Natural killer cell treated with Interleukin-12 subunit alpha and Interleukin-12 subunit beta and Interleukin-15 and Interleukin-18, amount 100 ng/mL, for 72 hours (primary cell): ENCODE data around the gene SLC8A1. TPM values are rescaled to one million over a fixed set of nuclear protein-coding genes. Genes with fewer than 3 reads are reported as not detected.

Source experiments
- ATAC-seq, 2 donors: fragments of 150-1000 bp; cut with Tn5 transposase in 1 of 2; sonication (Bioruptor Pico), chemical (Tn5 transposase) in 1 of 2; 2 replicates each; pipeline ENCODE4 v1.10.0; 2021
- DNase-seq: peaks from one replicate; pipeline ENCODE4 v3.0.0; 2022; ENCODE audit warnings: low spot score
- H3K27ac Mint-ChIP-seq, 2 donors: 1 replicate in 1 of 2; 2 replicates in 1 of 2; pipeline ENCODE4 v1.8.0; 2022; ENCODE audit warnings: mixed read lengths in 2 of 2, mild to moderate bottlenecking in 1 of 2, moderate library complexity in 1 of 2
- H3K27me3 Mint-ChIP-seq, 2 donors: 1 replicate in 1 of 2; 2 replicates in 1 of 2; pipeline ENCODE4 v1.8.0; 2022; ENCODE audit warnings: mixed read lengths in 2 of 2
- H3K36me3 Mint-ChIP-seq: one replicate; pipeline ENCODE4 v1.8.0; 2022; ENCODE audit warnings: mixed read lengths
- H3K4me1 Mint-ChIP-seq, 2 donors: 1 replicate in 1 of 2; 2 replicates in 1 of 2; pipeline ENCODE4 v1.8.0; 2022; ENCODE audit warnings: low read depth in 2 of 2, mixed read lengths in 2 of 2, mild to moderate bottlenecking in 1 of 2
- H3K4me3 Mint-ChIP-seq: one replicate; pipeline ENCODE4 v1.8.0; 2022; ENCODE audit warnings: mixed read lengths
- H3K9me3 Mint-ChIP-seq: 2 replicates; pipeline ENCODE4 v1.8.0; 2022; ENCODE audit warnings: mixed read lengths
- total RNA-seq, 2 donors: library from RNA; stranded (reverse); gene quantifications; one replicate each; pipeline ENCODE4 v1.2.3, GENCODE V29; 2022

SLC8A1 gene
- total RNA-seq, 2 donors from 2014 or later, result not detected

DNA sequence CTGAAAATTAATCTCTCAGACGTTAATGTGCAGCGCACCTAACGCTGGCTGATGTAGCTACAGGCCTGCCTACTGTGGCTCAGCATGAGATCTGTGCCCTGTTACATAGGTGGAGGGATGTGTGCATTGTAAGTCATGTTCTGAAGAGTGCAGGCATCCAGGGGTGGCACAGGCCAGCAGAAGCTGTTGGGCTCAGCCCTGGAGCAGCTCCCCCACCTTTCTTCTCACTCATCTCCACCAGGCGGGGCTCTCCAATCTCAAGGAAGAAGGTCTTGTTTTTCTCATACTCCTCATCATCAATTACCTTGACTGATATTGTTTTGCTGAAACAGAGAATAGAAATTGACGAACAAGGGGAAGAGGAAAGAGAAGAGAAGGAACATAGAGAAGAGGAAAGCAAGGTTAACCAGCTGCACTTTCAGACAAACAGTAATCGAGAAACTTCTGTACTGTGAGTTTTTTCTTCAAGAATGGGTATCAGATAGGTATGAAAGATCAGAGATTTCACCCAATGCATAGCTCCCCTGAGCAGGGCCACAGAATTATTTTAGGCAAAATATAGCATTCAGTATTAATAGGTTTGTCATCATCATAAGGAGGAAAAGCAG is 273.6 kb downstream of the SLC8A1 start:
- peaks cover 5% of the 10 kb centered on the region for H3K9me3 Mint-ChIP-seq
- no peak overlapping the region for H3K27ac Mint-ChIP-seq
- no peaks in the 10 kb centered on the region for H3K36me3 Mint-ChIP-seq
- no peaks in the 10 kb centered on the region for H3K4me1 Mint-ChIP-seq
- no peak for ATAC-seq
- H3K27me3 Mint-ChIP-seq, result no peaks in the 10 kb centered on the region
- H3K4me3 Mint-ChIP-seq, result no peak overlapping the region
- DNase-seq, result no peak

GRCh38 chr2:40177366-40177765 is 274.5 kb downstream of the SLC8A1 start:
- no peaks in the 10 kb centered on the region for H3K36me3 Mint-ChIP-seq
- H3K4me1 Mint-ChIP-seq, result no peaks in the 10 kb centered on the region
- no peak for DNase-seq

DNA sequence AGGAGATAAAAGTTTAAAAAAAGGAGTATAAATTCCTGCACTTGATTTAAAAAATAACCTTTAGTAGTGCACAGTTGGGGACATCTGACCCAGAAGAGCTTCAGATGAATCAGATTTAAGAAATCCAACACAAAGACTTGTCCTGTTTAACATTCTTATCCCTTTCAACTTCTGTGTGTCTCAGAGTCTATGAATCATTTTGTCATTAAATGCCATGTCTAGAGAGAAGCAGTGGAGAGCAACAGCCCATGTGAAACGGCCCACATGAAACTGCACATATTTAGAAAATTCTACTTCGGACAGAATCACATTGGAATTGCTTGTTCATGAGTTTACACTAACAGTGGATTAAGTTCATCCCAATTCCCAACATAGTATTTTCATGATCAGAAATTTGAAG is 278.6 kb downstream of the SLC8A1 start:
- H3K36me3 Mint-ChIP-seq, result no peaks in the 10 kb centered on the region
- H3K27ac Mint-ChIP-seq, result no peak overlapping the region
- peaks cover 6% of the 10 kb centered on the region for H3K9me3 Mint-ChIP-seq
- no peak for ATAC-seq
- no peak for DNase-seq
- no peak overlapping the region for H3K4me3 Mint-ChIP-seq
- H3K27me3 Mint-ChIP-seq, result no peaks in the 10 kb centered on the region
- H3K4me1 Mint-ChIP-seq, result no peaks in the 10 kb centered on the region

More at GRCh38 chr2:40177366-40177765, 274.5 kb downstream of the SLC8A1 start:
- H3K27me3 Mint-ChIP-seq, result no peaks in the 10 kb centered on the region
- ATAC-seq, result no peak
- H3K27ac Mint-ChIP-seq, result no peak overlapping the region
- no peak overlapping the region for H3K4me3 Mint-ChIP-seq
- H3K9me3 Mint-ChIP-seq, result peaks cover 5% of the 10 kb centered on the region

GRCh38 chr2:40169856-40170255 is 282.0 kb downstream of the SLC8A1 start:
- DNase-seq (no peak), ATAC-seq (no peak)
- Mint-ChIP-seq H3K36me3 (no peaks in the 10 kb centered on the region), H3K27me3 (no peaks in the 10 kb centered on the region), H3K4me1 (no peaks in the 10 kb centered on the region), H3K9me3 (peaks cover 8% of the 10 kb centered on the region), H3K4me3 (no peak overlapping the region), H3K27ac (no peak overlapping the region)

GRCh38 chr2:40169430-40169829 is 282.5 kb downstream of the SLC8A1 start:
- H3K36me3 Mint-ChIP-seq, result no peaks in the 10 kb centered on the region
- ATAC-seq (no peak), DNase-seq (no peak)
- H3K4me1 Mint-ChIP-seq, result no peaks in the 10 kb centered on the region
- no peak overlapping the region for H3K27ac Mint-ChIP-seq
- H3K9me3 Mint-ChIP-seq, result peaks cover 8% of the 10 kb centered on the region
- H3K27me3 Mint-ChIP-seq, result no peaks in the 10 kb centered on the region
- H3K4me3 Mint-ChIP-seq, result no peak overlapping the region

DNA sequence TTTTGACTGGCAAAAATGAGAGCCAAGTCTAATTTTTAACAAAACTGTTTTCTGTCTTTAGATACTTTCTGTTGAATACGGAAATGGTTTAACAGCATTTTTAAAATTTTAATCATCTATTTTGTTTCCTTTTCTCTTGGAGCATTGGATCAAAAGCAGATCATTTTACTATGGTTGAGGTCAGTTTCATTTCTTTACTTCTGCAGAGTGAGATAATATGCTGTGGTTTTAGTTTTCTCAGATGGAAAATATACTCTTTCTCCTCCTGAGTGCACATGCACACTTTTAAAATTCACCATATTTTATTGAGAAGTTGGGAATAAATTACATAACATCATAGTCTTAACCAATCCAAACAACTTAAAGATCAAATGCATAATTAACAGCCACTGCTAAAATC is 283.3 kb downstream of the SLC8A1 start:
- H3K9me3 Mint-ChIP-seq, result peaks cover 8% of the 10 kb centered on the region
- H3K27ac Mint-ChIP-seq, result no peak overlapping the region
- no peaks in the 10 kb centered on the region for H3K36me3 Mint-ChIP-seq
- no peaks in the 10 kb centered on the region for H3K27me3 Mint-ChIP-seq
- no peaks in the 10 kb centered on the region for H3K4me1 Mint-ChIP-seq
- no peak for ATAC-seq
- H3K4me3 Mint-ChIP-seq, result no peak overlapping the region
- no peak for DNase-seq

DNA sequence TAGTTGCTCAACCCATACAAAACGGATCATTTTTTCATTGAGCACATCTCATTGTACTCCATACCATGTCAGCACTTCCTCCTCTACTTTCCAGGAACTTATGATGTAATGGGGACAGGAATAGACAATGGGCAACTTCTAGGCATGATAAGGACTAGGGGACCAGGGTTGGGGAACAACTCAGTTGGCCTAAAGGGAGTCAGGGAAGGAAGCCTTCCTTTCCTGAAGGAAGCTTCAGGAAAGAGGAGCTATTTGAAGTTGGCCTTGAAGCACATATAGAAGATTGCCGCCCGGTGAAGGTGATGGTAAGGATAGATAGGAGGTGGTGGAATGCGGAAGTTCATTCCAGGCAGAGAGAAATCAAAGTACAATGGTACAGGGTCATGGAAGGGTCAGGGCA is 283.9 kb downstream of the SLC8A1 start:
- Mint-ChIP-seq H3K4me1 (no peaks in the 10 kb centered on the region), H3K27me3 (no peaks in the 10 kb centered on the region), H3K27ac (no peak overlapping the region), H3K36me3 (no peaks in the 10 kb centered on the region), H3K4me3 (no peak overlapping the region), H3K9me3 (peaks cover 8% of the 10 kb centered on the region)
- ATAC-seq, result no peak
- no peak for DNase-seq

GRCh38 chr2:40166006-40166405 is 285.9 kb downstream of the SLC8A1 start:
- no peak for ATAC-seq
- H3K4me1 Mint-ChIP-seq, result no peaks in the 10 kb centered on the region
- H3K27ac Mint-ChIP-seq, result no peak overlapping the region
- H3K36me3 Mint-ChIP-seq, result no peaks in the 10 kb centered on the region
- peaks cover 12% of the 10 kb centered on the region for H3K9me3 Mint-ChIP-seq
- no peak overlapping the region for H3K4me3 Mint-ChIP-seq
- H3K27me3 Mint-ChIP-seq, result no peaks in the 10 kb centered on the region
- no peak for DNase-seq

DNA sequence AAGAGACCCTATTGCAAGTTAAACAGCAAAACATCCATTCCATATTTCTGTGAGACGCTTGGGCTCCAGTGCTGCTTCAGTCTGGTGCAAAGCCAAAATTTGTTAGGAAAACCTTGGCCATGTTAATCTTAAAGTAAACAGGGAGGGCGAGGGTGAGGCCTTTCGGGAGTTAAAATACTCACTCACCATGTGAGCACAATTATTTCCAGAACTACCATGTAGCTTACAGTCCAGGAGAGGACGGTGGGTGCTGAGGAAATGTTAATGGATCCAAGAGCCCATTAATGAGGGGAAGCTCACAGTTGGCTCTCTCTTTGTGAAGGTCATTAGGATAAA is 286.4 kb downstream of the SLC8A1 start:
- ATAC-seq, result no peak
- no peaks in the 10 kb centered on the region for H3K4me1 Mint-ChIP-seq
- no peak overlapping the region for H3K4me3 Mint-ChIP-seq
- no peaks in the 10 kb centered on the region for H3K36me3 Mint-ChIP-seq
- H3K27me3 Mint-ChIP-seq, result no peaks in the 10 kb centered on the region
- H3K27ac Mint-ChIP-seq, result no peak overlapping the region
- no peak for DNase-seq
- H3K9me3 Mint-ChIP-seq, result peaks cover 12% of the 10 kb centered on the region

GRCh38 chr2:40164736-40165508 is 287.0 kb downstream of the SLC8A1 start:
- no peak overlapping the region for H3K4me3 Mint-ChIP-seq

GRCh38 chr2:40161986-40162385 is 289.9 kb downstream of the SLC8A1 start:
- Mint-ChIP-seq H3K9me3 (peaks cover 4% of the 10 kb centered on the region), H3K27ac (no peak overlapping the region), H3K4me1 (no peaks in the 10 kb centered on the region), H3K4me3 (no peak overlapping the region), H3K36me3 (no peaks in the 10 kb centered on the region), H3K27me3 (no peaks in the 10 kb centered on the region)
- DNase-seq, result no peak
- ATAC-seq, result no peak

More at GRCh38 chr2:40164736-40165508, 287.0 kb downstream of the SLC8A1 start:
- H3K27me3 Mint-ChIP-seq, result no peaks in the 10 kb centered on the region
- no peak overlapping the region for H3K27ac Mint-ChIP-seq
- DNase-seq (no peak), ATAC-seq (no peak)
- H3K9me3 Mint-ChIP-seq, result peaks cover 12% of the 10 kb centered on the region
- H3K36me3 Mint-ChIP-seq, result no peaks in the 10 kb centered on the region
- H3K4me1 Mint-ChIP-seq, result no peaks in the 10 kb centered on the region

DNA sequence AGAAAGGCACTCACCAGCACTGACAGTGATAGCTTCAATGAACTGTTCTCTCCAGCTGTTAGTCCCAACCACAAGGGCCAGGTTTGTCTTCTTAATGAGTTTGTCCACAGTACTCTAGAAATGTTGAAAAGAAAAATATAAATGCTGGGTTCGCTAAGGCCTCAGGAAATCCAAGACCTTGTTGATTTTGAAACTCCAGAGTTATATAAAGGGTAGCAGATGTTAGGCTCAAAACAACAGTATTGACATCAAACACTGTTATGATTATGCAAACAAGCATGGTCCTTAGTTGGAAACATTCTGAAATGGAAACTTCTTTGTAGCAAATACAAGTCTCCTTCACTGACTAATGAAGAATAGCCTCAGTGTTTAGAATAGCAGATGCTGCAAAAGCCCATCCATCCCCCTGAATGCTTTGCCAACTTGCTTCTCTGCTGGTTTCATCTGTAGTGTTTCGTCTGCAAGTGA is 291.1 kb downstream of the SLC8A1 start:
- ATAC-seq, result no peak
- no peaks in the 10 kb centered on the region for H3K27me3 Mint-ChIP-seq
- H3K4me3 Mint-ChIP-seq, result no peak overlapping the region
- H3K36me3 Mint-ChIP-seq, result no peaks in the 10 kb centered on the region
- H3K9me3 Mint-ChIP-seq, result peaks cover 4% of the 10 kb centered on the region
- H3K27ac Mint-ChIP-seq, result no peak overlapping the region
- DNase-seq, result no peak
- no peaks in the 10 kb centered on the region for H3K4me1 Mint-ChIP-seq

DNA sequence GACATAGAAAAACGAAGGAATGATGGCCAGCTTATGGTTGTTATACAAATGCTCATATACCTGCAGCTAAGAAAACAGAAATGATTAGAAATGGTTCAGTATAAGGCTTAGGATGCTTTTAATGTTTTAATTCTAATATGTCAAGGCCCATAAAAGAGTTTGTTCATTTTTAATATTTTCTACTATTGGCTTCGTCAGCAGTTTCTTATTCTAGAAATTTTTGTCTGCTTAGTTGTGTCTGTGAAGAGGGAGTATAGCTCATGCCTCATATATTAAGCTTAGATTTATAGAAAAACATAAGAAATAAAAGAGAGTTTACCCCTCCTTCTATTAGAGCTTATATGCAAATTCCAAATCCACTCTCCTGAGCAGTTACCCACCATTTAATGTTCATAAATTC is 292.6 kb downstream of the SLC8A1 start:
- H3K27me3 Mint-ChIP-seq, result no peaks in the 10 kb centered on the region
- H3K36me3 Mint-ChIP-seq, result no peaks in the 10 kb centered on the region
- H3K4me3 Mint-ChIP-seq, result no peak overlapping the region
- H3K4me1 Mint-ChIP-seq, result no peaks in the 10 kb centered on the region
- no peak overlapping the region for H3K27ac Mint-ChIP-seq
- DNase-seq (no peak), ATAC-seq (no peak)
- peaks cover 4% of the 10 kb centered on the region for H3K9me3 Mint-ChIP-seq

GRCh38 chr2:40158781-40159180 is 293.1 kb downstream of the SLC8A1 start:
- Mint-ChIP-seq H3K27me3 (no peaks in the 10 kb centered on the region), H3K36me3 (no peaks in the 10 kb centered on the region), H3K9me3 (peaks cover 5% of the 10 kb centered on the region), H3K4me3 (no peak overlapping the region), H3K27ac (no peak overlapping the region), H3K4me1 (no peaks in the 10 kb centered on the region)
- ATAC-seq, result no peak
- no peak for DNase-seq
